Neural cell (in vitro differentiated cells): Measurements from ENCODE around the gene BBS4. TPM values are rescaled to one million over a fixed set of nuclear protein-coding genes. Genes with fewer than 3 reads are reported as not detected.

ENCODE experiments used
- H2AFZ ChIP-seq: fragments of 200-600, 300-800 bp; sonication (generic), shearing (Covaris generic); 2 replicates; pipeline ENCODE4 v1.6.0; 2014; ENCODE audit warnings: low read depth, mild to moderate bottlenecking, antibody characterized with exemption, low read length, moderate library complexity
- H3F3A ChIP-seq: fragments of 200-600 bp; shearing (Covaris generic); 2 replicates; pipeline ENCODE4 v1.6.1; 2016; ENCODE audit warnings: mild to moderate bottlenecking, moderate library complexity, mixed read lengths, antibody characterized with exemption, low read length; ENCODE audit not compliant: insufficient read depth, poor library complexity, severe bottlenecking
- H3K27ac ChIP-seq: fragments of 200-600, 300-800 bp; sonication (generic), shearing (Covaris generic); 2 replicates; pipeline ENCODE4 v1.5.1; 2014; ENCODE audit warnings: mild to moderate bottlenecking, low read length, moderate library complexity
- H3K27me3 ChIP-seq: fragments of 300-800, 200-600 bp; sonication (generic), shearing (Covaris generic); 2 replicates; pipeline ENCODE4 v1.6.0; 2014; ENCODE audit warnings: mild to moderate bottlenecking, low read depth, low read length, moderate library complexity; ENCODE audit not compliant: insufficient read depth
- H3K36me3 ChIP-seq: fragments of 300-800, 200-600 bp; sonication (generic), shearing (Covaris generic); 2 replicates; pipeline ENCODE4 v1.5.1; 2014; ENCODE audit warnings: mild to moderate bottlenecking, antibody characterized with exemption, low read length, moderate library complexity; ENCODE audit not compliant: insufficient read depth
- H3K4me2 ChIP-seq: fragments of 300-800, 200-600 bp; sonication (generic), shearing (Covaris generic); 2 replicates; pipeline ENCODE4 v1.6.0; 2014; ENCODE audit warnings: mild to moderate bottlenecking, low read length
- H3K4me3 ChIP-seq: fragments of 300-800, 200-600 bp; sonication (generic), shearing (Covaris generic); 2 replicates; pipeline ENCODE4 v1.5.1; 2014; ENCODE audit warnings: mild to moderate bottlenecking, low read length, moderate library complexity
- H3K79me2 ChIP-seq: fragments of 200-600 bp; shearing (Covaris generic); replicated peaks from 2 replicates; pipeline ENCODE4 v1.6.0; 2014; ENCODE audit warnings: mild to moderate bottlenecking, low read length, moderate library complexity; ENCODE audit not compliant: insufficient read depth
- H3K9ac ChIP-seq: fragments of 300-800, 200-600 bp; sonication (generic), shearing (Covaris generic); 2 replicates; pipeline ENCODE4 v1.6.1; 2016; ENCODE audit warnings: mild to moderate bottlenecking, low read length, mixed read lengths
- H3K9me2 ChIP-seq: fragments of 200-600 bp; shearing (Covaris generic); 2 replicates; pipeline ENCODE4 v1.6.1; 2016; ENCODE audit warnings: mild to moderate bottlenecking, low read length, mixed read lengths; ENCODE audit not compliant: insufficient read depth
- H3K9me3 ChIP-seq: fragments of 200-600, 300-800 bp; sonication (generic), shearing (Covaris generic); 2 replicates; pipeline ENCODE4 v1.6.1; 2016; ENCODE audit warnings: mild to moderate bottlenecking, mixed run types, low read length, moderate library complexity, mixed read lengths
- H4K20me1 ChIP-seq: fragments of 200-600 bp; shearing (Covaris generic); 2 replicates; pipeline ENCODE4 v1.6.1; 2016; ENCODE audit warnings: mild to moderate bottlenecking, mixed run types; ENCODE audit not compliant: insufficient read depth
- EP300 ChIP-seq: fragments of 450-650 bp; conservative IDR thresholded peaks from 2 replicates; pipeline ENCODE4 v1.6.1; 2014; ENCODE audit warnings: antibody characterized with exemption, mild to moderate bottlenecking, moderate library complexity; ENCODE audit not compliant: poor library complexity, severe bottlenecking
- EZH2 ChIP-seq: fragments of 200-600, 300-800 bp; shearing (Covaris generic), sonication (generic); IDR thresholded peaks from 2 replicates; pipeline ENCODE4 v1.6.1; 2014; ENCODE audit warnings: antibody characterized with exemption, low read length, borderline replicate concordance, mild to moderate bottlenecking; ENCODE audit not compliant: insufficient read depth, poor library complexity, severe bottlenecking
- MXI1 ChIP-seq: fragments of 450-650 bp; conservative IDR thresholded peaks from 2 replicates; pipeline ENCODE4 v1.6.1; 2014; ENCODE audit warnings: antibody characterized with exemption, mild to moderate bottlenecking; ENCODE audit not compliant: poor library complexity, severe bottlenecking
- POLR2AphosphoS5 ChIP-seq: IDR thresholded peaks from 2 replicates; pipeline ENCODE4 v1.6.1; 2012
- RAD21 ChIP-seq: fragments of 450-650 bp; conservative IDR thresholded peaks from 2 replicates; pipeline ENCODE4 v1.6.1; 2014; ENCODE audit warnings: antibody characterized with exemption, mild to moderate bottlenecking, moderate library complexity
- SMC3 ChIP-seq: fragments of 450-650 bp; conservative IDR thresholded peaks from 2 replicates; pipeline ENCODE4 v1.6.1; 2014; ENCODE audit warnings: antibody characterized with exemption, mild to moderate bottlenecking, moderate library complexity; ENCODE audit not compliant: poor library complexity
- TAF1 ChIP-seq: IDR thresholded peaks from 2 replicates; pipeline ENCODE4 v1.6.1; 2012; ENCODE audit warnings: low read depth
- polyA plus RNA-seq: library from polyadenylated mRNA; depleted of rRNA; stranded (reverse); fragments of >200 nt; gene quantifications from 2 replicates; pipeline ENCODE4 v1.2.3, GENCODE V29; 2014
- TF ChIP-seq, protein P1 (sequence below): IDR thresholded peaks from 2 replicates; pipeline ENCODE4 v1.6.1; 2012; ENCODE audit warnings: borderline replicate concordance
- TF ChIP-seq, protein P2 (sequence below): fragments of 450-650 bp; IDR thresholded peaks from 2 replicates; pipeline ENCODE4 v1.5.1; 2014; ENCODE audit warnings: antibody characterized with exemption, mild to moderate bottlenecking, moderate library complexity; ENCODE audit not compliant: poor library complexity, severe bottlenecking

The BBS4 gene
- polyA plus RNA-seq, 1 donor from 2014 or later, result 88.2 TPM

DNA sequence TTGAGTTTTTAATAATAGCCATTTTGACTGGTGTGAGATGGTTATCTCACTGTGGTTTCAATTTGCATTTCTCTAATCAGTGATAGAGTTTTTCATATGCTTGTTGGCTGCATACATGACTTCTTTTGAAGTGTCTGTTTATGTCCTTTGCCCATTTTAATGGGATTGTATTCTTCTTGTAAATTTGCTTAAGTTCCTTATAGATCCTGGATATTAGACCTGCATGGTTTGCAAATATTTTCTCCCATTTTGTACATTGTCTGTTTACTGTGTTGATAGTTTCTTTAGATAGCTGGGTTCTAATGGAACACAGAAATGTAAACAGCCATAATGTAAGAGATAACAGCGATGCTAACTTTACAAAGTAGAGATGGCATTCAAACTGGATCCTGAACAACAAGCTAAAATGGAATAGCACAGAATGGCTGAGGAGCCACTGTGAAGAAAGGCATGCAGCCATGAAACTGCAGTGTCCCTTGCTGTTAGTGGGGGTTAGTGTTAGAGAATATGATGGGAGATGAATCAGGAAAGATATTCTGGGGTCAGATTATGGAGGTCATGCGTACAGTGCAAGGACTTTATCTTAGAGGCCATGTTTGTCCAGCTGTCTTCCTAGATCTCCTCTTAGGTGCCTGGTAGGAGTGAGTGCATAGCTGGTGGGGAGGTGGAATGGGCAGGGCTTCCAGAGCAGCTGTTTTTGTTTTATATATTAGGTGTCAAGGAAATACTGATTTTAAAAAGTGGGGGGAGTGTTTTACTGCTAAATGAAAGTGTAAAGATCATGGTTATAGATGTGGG lies 48.1 kb downstream of the BBS4 start:
- Histone ChIP-seq H3K9ac (no peak overlapping the region), H3K4me3 (no peak overlapping the region), H3K27ac (no peak overlapping the region), H3K36me3 (peaks cover 5% of the 10 kb centered on the region), H4K20me1 (no peaks in the 10 kb centered on the region), H3K9me2 (no peaks in the 10 kb centered on the region), H3K27me3 (no peaks in the 10 kb centered on the region), H3F3A (no peaks in the 10 kb centered on the region), H3K9me3 (no peaks in the 10 kb centered on the region), H3K4me2 (no peak overlapping the region), H2AFZ (no peak overlapping the region), H3K79me2 (no peaks in the 10 kb centered on the region)
- TF ChIP-seq EP300 (no peak), TAF1 (no peak), MXI1 (no peak), POLR2AphosphoS5 (no peak), RAD21 (no peak), EZH2 (no peak), SMC3 (no peak)
- TF ChIP-seq, protein P1, sequence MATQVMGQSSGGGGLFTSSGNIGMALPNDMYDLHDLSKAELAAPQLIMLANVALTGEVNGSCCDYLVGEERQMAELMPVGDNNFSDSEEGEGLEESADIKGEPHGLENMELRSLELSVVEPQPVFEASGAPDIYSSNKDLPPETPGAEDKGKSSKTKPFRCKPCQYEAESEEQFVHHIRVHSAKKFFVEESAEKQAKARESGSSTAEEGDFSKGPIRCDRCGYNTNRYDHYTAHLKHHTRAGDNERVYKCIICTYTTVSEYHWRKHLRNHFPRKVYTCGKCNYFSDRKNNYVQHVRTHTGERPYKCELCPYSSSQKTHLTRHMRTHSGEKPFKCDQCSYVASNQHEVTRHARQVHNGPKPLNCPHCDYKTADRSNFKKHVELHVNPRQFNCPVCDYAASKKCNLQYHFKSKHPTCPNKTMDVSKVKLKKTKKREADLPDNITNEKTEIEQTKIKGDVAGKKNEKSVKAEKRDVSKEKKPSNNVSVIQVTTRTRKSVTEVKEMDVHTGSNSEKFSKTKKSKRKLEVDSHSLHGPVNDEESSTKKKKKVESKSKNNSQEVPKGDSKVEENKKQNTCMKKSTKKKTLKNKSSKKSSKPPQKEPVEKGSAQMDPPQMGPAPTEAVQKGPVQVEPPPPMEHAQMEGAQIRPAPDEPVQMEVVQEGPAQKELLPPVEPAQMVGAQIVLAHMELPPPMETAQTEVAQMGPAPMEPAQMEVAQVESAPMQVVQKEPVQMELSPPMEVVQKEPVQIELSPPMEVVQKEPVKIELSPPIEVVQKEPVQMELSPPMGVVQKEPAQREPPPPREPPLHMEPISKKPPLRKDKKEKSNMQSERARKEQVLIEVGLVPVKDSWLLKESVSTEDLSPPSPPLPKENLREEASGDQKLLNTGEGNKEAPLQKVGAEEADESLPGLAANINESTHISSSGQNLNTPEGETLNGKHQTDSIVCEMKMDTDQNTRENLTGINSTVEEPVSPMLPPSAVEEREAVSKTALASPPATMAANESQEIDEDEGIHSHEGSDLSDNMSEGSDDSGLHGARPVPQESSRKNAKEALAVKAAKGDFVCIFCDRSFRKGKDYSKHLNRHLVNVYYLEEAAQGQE, result no peak
- TF ChIP-seq, protein P2, sequence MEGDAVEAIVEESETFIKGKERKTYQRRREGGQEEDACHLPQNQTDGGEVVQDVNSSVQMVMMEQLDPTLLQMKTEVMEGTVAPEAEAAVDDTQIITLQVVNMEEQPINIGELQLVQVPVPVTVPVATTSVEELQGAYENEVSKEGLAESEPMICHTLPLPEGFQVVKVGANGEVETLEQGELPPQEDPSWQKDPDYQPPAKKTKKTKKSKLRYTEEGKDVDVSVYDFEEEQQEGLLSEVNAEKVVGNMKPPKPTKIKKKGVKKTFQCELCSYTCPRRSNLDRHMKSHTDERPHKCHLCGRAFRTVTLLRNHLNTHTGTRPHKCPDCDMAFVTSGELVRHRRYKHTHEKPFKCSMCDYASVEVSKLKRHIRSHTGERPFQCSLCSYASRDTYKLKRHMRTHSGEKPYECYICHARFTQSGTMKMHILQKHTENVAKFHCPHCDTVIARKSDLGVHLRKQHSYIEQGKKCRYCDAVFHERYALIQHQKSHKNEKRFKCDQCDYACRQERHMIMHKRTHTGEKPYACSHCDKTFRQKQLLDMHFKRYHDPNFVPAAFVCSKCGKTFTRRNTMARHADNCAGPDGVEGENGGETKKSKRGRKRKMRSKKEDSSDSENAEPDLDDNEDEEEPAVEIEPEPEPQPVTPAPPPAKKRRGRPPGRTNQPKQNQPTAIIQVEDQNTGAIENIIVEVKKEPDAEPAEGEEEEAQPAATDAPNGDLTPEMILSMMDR, result no peak

DNA sequence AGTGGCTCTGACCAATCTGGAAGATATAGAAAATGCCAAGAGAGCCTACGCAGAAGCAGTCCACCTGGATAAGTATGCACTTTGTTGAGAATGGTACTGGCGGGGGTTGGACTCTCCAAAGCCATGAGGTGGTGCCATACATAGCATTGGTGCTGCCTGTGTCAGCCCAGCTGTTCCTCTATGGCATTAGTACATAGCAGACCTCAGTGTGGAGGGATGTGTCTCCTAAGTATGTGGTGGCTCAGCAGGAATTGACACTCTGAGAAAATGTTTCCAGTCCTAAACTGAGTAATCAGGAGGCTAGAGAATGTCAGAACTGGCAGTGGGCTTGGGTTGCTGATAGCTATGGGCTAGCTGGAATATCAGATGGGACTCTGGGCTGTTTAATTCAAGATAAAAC lies 49.1 kb downstream of the BBS4 start:
- Histone ChIP-seq H3K9ac (no peak overlapping the region), H3K9me2 (no peaks in the 10 kb centered on the region), H3K36me3 (peaks cover 5% of the 10 kb centered on the region), H4K20me1 (no peaks in the 10 kb centered on the region), H3K79me2 (no peaks in the 10 kb centered on the region), H3F3A (no peaks in the 10 kb centered on the region), H3K27ac (no peak overlapping the region), H3K4me3 (no peak overlapping the region), H2AFZ (no peak overlapping the region), H3K4me2 (no peak overlapping the region), H3K27me3 (no peaks in the 10 kb centered on the region), H3K9me3 (no peaks in the 10 kb centered on the region)
- TF ChIP-seq, protein P1, result no peak
- no peak for TF ChIP-seq RAD21
- no peak for TF ChIP-seq TAF1
- no peak for TF ChIP-seq MXI1
- no peak for TF ChIP-seq EZH2
- no peak for TF ChIP-seq POLR2AphosphoS5
- no peak for TF ChIP-seq EP300
- no peak for TF ChIP-seq SMC3
- TF ChIP-seq, protein P2, result no peak
